HG02938 (cell line): Measurements from ENCODE around the gene L3MBTL4.

Experiments used
- ATAC-seq: cut with Tn5 transposase; IDR thresholded peaks from one replicate; pipeline ENCODE4 v1.9.1; 2021; ENCODE audit warnings: mild to moderate bottlenecking, moderate library complexity; ENCODE audit not compliant: unreplicated experiment

Gene L3MBTL4

DNA sequence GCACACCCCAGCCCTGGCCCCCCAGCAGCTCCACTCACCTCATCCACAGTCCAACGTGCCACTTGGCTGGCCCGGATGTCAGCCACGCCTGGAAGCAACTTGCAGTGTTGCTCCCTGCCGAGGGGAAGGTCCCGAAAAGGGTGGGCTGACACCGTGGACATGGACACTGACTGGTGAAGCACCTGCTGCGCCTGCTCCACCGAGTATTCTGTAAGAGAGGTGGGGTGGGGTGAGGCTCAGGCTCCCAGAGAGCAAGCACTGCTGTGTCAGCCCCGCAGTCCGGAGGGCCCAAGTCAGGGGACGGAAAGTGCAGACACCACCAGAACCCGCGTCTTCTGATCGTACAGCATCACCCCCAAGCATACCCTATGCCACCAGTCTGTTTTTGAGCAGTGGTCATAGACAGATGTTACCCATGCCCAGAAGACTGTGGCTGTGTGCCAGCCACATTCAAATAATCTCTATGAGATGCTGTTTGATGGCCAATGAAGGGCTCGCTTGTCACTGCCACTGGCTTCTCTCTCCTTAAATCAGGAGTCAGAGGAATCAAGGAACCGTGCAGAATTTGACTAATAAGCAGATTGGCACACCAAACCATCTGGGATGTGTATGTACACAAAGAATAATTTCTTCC is 445.2 kb downstream of the L3MBTL4 start:
- no peak for ATAC-seq

DNA sequence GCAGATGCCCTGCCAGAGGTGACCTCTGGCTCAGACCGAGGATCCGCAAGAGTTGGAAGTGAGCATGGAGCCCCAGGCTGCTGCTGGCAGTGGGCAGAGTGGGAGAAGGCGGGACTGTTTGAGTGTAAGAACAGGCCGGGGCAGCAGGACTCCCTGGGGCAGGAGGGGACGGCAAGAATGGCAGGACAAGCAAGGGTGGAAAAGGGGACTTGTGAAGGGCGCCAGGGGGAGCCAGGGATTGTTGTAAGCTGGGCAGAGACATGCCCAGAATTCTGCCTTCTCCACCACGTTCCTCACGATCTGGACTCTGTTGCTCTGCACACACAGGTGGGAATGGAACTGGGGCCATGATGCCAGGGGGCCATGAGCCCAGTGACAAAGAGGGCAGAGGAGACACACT is 447.0 kb downstream of the L3MBTL4 start:
- ATAC-seq, result no peak

DNA sequence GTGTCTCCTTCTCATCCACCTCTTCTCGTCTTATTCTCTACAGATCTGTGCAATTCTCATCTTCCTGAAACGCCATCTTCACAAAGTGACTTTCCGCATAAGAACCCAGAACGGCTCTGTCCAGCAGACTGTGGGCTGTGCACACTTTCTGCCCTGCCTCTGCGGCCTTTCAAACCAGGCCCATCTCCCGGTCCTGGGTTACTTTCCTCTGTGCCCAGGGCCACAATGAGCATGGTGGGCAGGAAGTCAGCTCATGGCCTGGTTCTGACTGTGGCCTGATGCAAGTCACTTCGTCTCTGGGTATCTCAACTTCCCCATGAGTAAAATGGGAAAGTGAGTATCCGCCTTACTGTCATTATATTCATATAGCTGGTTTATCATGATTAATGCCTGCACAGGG is 447.7 kb downstream of the L3MBTL4 start:
- ATAC-seq, result no peak

DNA sequence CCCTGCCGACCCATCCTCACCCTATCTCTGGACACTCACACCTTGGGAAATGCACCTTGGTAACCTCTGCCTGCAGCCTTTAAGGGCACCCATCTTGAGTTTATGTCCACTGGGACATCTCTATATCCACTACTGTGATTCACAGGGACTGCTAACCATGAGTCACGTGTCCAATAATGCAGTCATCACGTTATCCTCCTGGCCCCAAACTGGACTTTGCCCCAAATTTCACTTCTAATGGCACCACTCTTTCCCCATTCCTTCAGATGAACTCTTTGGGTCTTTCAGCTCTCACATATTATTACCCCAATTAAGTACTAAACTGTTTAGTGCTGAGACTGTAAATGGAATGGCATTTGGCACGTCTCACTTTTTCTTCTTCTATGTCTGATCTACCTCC is 448.2 kb downstream of the L3MBTL4 start:
- no peak for ATAC-seq

DNA sequence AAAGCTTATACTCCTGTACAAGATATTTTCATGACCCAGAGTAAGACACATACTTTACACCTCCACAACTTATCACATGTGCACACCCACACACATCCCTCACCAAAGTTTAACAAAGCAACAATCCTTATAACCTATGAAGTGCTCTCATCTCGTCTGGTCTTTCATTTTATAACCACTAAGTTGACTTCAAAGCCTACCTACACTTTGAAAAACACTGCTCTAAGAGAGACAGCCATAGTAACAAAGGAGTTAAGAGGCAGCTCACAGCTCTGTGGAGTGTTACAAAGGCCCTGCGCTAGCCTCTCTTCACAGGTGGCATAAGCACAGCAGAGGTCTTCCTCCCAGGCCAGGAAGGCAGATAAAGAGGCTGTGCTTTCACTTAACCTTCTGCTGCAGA is 449.7 kb downstream of the L3MBTL4 start:
- no peak for ATAC-seq

DNA sequence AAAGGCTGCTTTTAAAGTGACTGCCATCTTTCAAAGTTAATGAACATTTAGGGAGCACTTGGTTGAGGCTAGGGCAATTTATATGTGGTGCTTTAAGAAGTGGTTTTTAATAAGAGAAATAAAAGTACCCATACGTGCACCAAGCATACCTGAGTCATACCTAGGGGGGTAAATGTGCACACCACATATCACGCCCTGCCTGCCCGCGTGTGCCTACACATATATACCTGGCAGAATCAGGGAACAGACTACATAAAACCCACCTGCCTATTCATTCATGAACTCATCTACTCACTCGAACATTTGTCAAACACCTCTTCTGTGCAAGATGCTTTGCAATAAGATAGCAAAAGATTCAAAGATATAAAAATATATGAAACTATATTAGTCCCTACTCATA is 450.1 kb downstream of the L3MBTL4 start:
- ATAC-seq, result no peak

DNA sequence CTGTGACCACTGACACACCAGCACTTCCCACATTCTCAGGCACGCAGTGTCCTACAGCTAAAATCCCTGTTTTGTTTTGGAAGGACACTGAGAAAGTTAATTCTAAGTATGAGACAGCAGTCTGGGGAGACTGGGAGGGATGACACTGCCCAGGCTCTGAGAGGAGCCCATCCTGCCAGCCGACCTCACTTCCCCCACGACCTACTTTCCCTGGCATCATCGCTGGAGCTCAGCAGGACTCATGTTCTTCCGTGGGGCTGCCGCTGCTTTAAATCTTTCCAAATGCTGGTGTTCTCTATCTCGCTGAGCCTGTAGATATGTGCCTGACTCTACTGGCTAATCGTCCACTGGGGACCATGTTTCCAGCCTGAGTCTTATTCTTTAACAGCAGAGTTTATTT is 450.6 kb downstream of the L3MBTL4 start:
- no peak for ATAC-seq

DNA sequence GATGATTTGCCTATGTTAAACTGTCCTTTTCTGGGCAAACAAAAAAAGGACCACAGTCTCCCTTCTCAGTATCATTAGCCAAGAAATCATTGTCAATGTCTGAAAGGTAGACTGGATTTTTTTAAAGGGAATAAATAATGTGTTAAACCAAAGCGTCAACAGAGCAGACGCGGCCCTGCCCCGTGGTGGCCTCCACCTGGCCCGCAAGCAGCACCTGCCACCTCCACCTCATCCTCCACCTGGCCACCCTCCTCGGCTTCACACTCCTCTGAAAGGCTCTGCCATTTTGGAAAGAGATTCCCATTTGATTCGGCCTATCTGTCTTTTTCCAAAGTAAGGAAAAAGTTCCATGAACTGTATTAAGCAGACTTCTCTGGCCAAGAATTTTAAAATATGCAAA is 451.4 kb downstream of the L3MBTL4 start:
- ATAC-seq, result no peak

DNA sequence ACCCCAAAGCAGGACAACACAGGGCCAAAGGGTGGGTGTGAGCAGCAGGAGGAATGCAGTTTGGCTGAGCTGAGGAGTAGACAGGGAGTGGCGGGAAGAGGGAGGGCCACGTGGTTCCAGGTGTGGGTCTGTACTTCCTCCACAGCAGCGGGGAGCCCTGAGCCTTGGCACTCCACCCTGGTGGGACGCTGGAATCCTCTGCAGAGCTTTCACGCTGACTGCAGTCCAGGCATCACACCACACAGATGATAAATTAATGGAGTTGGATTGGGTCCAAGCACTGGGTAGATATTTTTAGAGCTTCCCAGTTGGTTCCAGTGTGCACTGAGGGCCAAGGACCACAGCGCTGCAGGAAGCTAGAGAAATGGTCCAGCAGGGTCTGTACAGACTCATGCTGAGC is 452.3 kb downstream of the L3MBTL4 start:
- ATAC-seq, result no peak

DNA sequence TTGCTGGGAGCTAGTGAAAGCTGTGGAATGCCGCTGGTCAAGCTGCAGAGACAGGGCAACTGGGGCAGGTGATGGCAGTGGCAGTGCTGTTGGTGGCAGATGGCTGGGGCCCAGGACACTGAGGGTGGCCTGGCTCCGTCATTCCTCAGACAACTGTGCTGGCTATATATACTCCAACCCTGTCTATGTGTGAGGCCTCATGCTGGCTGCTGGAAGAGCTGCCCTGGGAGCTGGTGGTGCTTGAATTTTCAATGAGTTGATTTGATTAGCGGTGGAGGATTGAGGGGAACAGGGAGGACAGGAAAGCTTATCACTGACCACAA is 452.9 kb downstream of the L3MBTL4 start:
- ATAC-seq, result no peak

DNA sequence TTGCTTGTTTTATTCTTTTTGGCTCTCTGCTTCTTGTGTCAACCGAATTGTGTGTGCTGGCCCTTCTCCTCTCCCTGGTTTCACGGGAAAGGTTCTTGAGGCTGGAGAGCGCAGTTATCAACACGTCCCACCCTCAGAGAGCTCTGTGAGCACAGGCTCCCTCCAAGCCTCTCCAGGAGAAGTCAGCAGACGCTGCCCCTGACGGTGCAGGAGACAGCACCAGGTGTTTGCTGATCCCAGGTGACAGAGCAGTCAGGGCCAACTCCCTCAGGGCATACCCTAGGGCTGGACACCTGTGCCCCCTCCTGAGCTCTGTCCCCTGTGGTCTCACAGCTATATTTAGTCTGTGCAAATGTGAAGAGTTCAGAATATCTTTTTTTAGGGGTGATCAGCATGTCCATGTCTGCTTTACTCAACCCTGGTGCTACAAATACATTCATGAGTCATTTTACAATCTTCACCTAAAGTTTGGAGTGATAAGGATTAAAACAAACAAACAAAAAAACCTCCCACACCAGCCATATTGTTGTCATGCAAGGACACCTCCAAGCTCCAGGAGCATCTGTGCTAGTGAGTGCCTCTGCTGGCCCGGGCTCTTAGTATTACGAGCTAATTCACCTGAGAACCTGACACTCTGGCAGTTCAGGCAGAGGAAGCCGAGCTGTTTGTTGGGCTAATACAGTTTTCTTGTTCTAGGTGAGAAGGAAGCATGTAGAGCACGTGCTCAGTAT is 453.4 kb downstream of the L3MBTL4 start:
- ATAC-seq, result no peak

DNA sequence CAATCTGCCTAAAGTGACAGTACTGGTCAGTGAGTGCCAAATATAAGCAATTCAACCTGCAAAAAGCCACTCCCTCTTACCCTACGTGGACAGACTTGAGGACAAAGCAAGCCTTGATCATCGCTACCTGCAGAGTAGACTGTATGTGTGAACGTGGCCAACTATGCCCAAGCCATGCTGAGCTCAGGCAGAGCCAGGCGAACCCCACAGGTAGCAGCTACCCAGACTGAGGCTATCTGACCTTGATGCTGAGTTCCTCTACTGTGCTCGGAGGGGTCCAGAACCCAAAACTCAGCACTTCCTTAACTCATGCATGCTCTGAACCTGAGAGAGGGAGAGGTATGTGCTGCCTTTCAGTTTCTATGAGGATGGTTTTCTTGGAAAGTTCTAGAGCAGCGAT is 455.9 kb downstream of the L3MBTL4 start:
- no peak for ATAC-seq

DNA sequence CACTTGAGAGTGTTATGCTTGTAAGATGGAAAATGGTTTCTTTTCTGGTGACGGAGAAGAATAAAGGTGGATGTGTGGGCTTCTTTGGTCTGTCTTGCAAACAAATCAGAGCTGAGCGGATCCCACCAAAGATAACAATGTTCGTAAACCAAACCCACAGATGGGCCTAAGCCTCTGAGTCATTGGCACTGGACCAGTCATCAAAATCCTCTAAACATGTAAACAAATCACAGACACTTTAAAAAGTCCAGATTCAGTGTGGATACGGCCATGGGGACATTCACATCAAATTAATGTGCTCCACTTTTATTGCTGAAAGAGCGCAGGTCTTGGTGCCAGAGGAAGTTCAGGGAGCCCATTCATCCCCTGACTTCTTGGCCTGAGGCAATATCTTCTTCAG is 458.9 kb downstream of the L3MBTL4 start:
- no peak for ATAC-seq

DNA sequence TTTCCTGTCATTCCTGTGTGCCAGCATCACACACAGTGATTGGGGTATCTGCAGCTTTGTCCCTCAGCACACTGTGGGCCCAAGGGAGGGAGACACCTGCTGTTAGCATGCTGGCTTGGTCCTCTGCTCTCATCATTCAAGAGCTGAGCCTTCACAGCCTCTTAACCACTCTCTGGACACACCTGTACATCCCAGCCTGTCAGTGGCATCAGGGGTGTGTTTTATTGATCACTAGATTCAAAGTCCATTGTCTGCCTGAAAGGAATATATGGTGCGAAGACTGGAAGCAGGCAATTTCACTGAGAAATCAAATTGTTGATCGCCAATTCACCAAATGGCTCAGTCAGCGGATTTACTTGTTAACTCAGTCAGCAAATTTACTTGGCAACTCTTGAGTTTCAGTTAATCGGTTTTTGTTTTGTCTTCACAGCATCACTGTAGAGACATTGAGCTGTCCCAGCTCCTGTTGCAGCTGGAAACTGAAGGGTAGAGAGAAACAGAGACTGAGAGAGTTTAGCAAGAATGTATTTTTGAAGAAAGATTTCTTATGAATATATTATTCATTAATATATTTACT is 463.1 kb downstream of the L3MBTL4 start:
- ATAC-seq, result no peak

DNA sequence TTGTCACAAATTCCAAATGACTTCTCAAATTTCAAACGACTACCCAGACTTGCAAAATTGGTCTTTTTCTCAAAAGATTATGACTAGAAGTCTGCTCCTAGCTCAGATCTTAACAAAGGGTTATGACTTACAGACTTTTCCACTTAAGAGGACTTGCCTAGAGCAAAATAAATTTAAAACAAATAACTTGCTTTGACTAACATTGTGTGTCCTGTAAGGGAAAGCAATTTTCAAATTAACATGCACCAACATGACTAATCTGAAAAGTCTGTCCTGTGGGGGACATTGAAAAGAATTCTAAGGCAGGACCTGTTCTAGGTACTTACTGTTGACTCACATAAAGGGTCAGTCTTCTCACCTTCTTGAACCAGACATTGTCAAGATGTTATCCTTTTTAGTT is 465.9 kb downstream of the L3MBTL4 start:
- no peak for ATAC-seq

DNA sequence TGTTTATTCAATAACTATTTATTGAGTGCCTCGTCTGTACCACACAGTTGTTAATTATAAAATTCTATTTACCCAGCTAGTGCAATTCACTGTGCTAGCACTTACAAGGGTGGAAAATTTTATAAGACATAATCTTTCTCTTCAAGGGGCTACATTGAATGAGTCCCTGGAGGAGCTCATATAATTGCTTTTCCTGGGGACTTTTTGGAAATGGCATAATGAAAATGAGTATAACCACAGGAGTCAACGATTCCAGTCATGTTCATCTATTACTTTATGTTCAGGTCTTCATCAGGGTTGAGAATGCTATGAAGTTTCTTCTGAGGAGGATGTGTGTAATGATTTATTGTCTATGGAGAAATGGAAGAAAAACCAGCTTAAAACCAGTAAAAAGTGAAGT is 466.5 kb downstream of the L3MBTL4 start:
- ATAC-seq, result no peak

DNA sequence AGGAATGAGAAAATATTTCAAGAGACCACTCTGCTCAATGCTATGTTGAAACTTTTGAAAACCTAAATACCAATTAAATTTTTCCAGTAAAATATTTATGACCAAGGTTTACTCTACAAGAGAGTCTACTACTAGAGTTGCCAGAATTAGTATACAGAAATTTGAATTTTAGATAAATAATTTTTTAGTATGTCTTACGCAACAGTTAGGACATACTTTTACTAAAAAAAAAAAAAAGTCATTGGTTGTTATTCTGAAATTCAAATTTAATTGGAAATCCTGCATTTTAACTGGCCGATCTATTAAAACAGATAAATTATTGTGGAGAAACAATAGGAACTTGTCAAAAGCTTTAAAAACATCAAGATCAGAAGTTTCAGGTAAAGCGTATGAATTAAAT is 470.3 kb downstream of the L3MBTL4 start:
- no peak for ATAC-seq

DNA sequence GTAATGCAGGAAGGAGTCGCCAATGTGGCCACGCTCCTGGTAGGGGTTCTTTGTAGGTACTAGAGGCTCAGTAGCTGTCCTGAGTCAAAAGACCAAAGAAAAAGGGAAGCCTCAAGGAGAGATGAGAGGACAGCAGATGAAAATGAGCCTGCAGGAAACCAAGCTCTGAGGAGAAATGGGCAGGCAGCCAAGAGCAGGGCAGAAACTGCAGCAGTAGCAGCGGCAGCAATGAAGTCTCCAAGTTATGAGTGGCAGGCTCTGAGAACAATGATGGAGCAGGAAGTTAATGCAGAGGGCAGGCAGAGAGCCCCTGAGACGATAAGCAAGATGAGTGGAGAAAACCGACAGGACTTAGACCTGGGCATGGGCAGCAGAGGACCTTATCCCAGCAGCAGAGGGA is 471.2 kb downstream of the L3MBTL4 start:
- no peak for ATAC-seq

DNA sequence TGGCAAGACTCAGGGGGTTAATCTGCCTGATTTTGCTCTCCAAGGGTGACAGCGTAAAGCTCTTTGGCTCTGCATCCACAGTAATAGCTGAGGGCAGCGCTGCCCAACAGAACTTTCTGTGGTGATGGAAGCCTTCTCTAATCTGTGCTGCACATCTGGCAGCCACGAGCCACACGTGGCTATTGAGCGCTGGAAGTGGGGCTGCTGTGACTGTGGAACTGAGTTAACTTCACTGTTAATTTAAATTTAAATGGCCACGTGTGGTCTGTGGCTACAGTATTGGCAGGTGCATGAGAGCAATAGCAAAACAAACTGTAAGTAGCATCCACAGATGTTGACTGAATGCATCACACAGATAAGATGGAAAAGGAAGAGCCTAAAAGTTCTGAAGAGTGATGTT is 472.1 kb downstream of the L3MBTL4 start:
- no peak for ATAC-seq

DNA sequence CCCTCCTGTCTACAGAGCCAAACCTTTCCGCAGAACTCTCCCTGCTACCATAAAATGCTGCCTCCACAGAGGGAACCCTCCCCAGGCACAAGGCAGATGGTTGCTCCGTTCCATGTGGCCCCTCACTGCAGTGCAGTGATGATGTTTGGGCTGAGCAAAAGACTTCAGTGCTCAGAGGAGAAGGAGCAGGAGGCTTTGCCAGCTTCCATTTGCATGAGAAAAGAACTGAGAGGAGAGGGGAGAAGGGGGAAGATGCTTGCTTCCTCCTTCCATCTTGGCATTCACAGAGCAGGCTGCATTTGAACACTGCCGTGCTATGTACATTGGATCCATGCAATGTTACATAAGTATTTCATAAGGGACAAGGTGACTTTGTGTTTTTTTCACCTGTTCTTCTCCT is 472.8 kb downstream of the L3MBTL4 start:
- ATAC-seq, result no peak

DNA sequence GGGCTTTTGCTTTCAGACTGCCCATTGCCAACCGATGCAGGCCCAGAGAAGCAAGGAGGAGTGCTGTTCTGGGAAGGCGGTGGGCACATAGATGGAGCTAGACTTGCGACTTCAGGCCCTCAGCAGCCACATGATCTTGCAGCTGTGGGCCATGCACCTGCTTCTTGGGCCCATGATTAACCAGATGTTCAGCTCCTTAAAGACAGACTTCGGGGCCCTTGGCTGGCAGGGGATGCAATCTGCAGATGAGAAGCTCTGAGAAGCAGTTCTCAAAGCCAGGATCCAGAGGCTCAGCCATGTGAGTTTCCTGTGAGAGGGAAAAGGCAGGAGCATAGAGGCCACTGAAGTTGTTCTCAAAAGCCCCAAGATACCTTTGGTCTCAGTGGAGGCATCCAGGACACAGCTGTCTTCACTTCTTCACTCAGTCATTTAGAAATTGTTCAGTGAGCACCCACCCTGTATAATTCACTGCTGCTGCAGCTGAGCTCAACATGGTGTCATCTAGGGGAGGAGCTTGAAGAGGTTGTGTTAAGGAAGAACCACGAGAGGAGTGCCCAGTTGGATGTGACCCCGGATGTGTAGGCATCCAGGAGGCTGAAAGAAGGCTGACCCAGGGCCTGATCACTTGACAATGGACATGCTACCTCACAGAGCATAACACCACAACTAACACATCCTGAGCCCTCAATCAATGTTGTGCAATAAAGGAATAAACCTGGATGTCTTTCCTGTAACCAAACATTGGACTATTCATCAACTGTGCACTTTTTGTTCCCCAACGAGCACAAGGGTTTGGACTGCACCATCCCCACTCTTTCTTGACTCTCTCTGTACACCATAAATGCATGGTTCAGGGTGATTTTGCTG is 474.7 kb downstream of the L3MBTL4 start:
- no peak for ATAC-seq

DNA sequence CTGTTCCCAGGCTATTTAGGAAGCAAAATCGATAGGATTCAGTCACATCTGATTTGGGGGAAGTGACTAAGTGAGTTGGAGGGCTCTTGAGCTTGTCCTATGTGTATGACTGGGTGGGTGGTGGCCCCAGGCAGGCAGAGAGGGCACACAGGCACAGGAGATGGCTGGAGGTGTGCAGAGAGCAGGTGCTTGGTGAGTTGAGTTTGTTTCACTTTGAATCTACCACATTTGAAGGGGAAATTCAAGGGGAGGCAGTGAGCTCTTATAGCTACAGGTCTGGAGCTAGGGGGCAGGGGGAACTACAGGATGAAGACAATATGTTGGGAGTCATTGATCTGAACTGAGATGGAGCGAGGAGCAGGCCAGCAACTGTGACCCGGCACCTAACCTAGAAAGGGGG is 476.9 kb downstream of the L3MBTL4 start:
- no peak for ATAC-seq
